Spleen (tissue), 11 donors: ENCODE measurements around the gene RBFOX1. TPM values are rescaled to one million over a fixed set of nuclear protein-coding genes. Genes with fewer than 3 reads are reported as not detected.

Experiments
- DNase-seq: peaks from one replicate; pipeline ENCODE4 v3.0.0-alpha.2; 2020
- H3K27ac ChIP-seq, 8 donors: fragments of 200-600 bp; sonication (generic) in 7 of 8; 1 replicate in 4 of 8; 2 replicates in 4 of 8; pipeline versions ENCODE4 v1.5.0 to v1.8.0; 2016 to 2021; ENCODE audit warnings: inconsistent platforms in 4 of 8, mild to moderate bottlenecking in 4 of 8, moderate library complexity in 1 of 8
- H3K27me3 ChIP-seq, 7 donors: fragments of 200-600 bp; sonication (generic) in 6 of 7; replicated peaks in 1 of 7; 1 replicate in 4 of 7; 2 replicates in 3 of 7; pipeline versions ENCODE4 v1.5.0 to v1.8.0; 2016 to 2021; ENCODE audit warnings: inconsistent platforms in 3 of 7, mild to moderate bottlenecking in 1 of 7
- H3K36me3 ChIP-seq, 6 donors: fragments of 200-600 bp; sonication (generic) in 5 of 6; 1 replicate in 4 of 6; 2 replicates in 2 of 6; pipeline versions ENCODE4 v1.5.0 to v1.8.0; 2016 to 2021; ENCODE audit warnings: inconsistent platforms in 2 of 6
- H3K4me1 ChIP-seq, 6 donors: fragments of 200-600 bp; sonication (generic) in 5 of 6; 1 replicate in 3 of 6; 2 replicates in 3 of 6; pipeline versions ENCODE4 v1.5.0 to v1.8.0; 2016 to 2021; ENCODE audit warnings: inconsistent platforms in 3 of 6
- H3K4me3 ChIP-seq, 8 donors: fragments of 200-600 bp; sonication (generic) in 7 of 8; 1 replicate in 4 of 8; 2 replicates in 4 of 8; pipeline versions ENCODE4 v1.5.0 to v1.8.0; 2016 to 2021; ENCODE audit warnings: inconsistent platforms in 4 of 8, mild to moderate bottlenecking in 4 of 8, moderate library complexity in 2 of 8
- H3K9me3 ChIP-seq, 8 donors: fragments of 200-600 bp; sonication (generic) in 7 of 8; 1 replicate in 4 of 8; 2 replicates in 4 of 8; pipeline versions ENCODE4 v1.5.0 to v1.8.0; 2016 to 2021; ENCODE audit warnings: inconsistent platforms in 4 of 8
- POLR2A ChIP-seq, 3 donors: fragments of 450-650 bp; IDR thresholded peaks; one replicate each; pipeline ENCODE4 v1.5.1; 2017; ENCODE audit warnings: antibody characterized with exemption in 3 of 3, mild to moderate bottlenecking in 1 of 3
- POLR2AphosphoS5 ChIP-seq, 3 donors: sonication (generic); formaldehyde crosslinking; IDR thresholded peaks; one replicate each; pipeline ENCODE4 v1.5.1; 2017; ENCODE audit warnings: antibody characterized with exemption in 3 of 3
- WGBS, 5 donors: extraction: QIAGEN DNeasy Blood & Tissue Kit in 3 of 5; methylation state at CpG; one replicate each; pipeline versions ENCODE4 v1.1.5 to v1.1.7; 2013 to 2018; 5-methylcytosine and 5-hydroxymethylcytosine counted together
- intact Hi-C: fragments of 100-400 bp; cut with DNase I; formaldehyde crosslinking; loops from one replicate; pipeline ENCODE4 v1.15.0; 2023; ENCODE audit warnings: low total_unique reads
- polyA plus RNA-seq, 3 donors: library from polyadenylated mRNA; stranded (reverse); fragments of 200-250 nt; gene quantifications; one replicate each; pipeline ENCODE4 v1.2.1, GENCODE V29; 2013
- total RNA-seq, 7 donors: library from RNA; depleted of rRNA in 3 of 7; stranded (reverse); fragments of >200 nt in 3 of 7; fragmentation: NEBNext Ultra II Directional in 4 of 7; extraction: Animal tissue kit (Norgen Biotek cat#: 25700) in 4 of 7; gene quantifications; one replicate each; pipeline versions ENCODE4 v1.1.0 to v1.2.1, GENCODE V29; 2016 to 2021
- TF ChIP-seq, protein P1 (sequence below), 11 experiments: fragments of 200-600 bp in 7 of 11; fragments of 450-650 bp in 4 of 11; sonication (generic) in 4 of 11; IDR thresholded peaks in 8 of 11; conservative IDR thresholded peaks in 3 of 11; 1 replicate in 7 of 11; 2 replicates in 4 of 11; pipeline versions ENCODE4 v1.4.0 to v1.8.0; 2016 to 2021; ENCODE audit warnings: antibody characterized with exemption in 11 of 11, inconsistent platforms in 4 of 11, mild to moderate bottlenecking in 1 of 11
- donor health status: healthy with polysubstance abuse.
- donor health status: DM: no; HTN: no; CAD: no; lungs with moderate emphysema.
- donor health status: DM: no; HTN: no; CAD: no.
- donor health status: Bipolar disorder and iron deficiency.
- donor health status: healthy.
- donor health status: DM: no; HTN: no; CAD: no.
- donor health status: DM: yes; HTN: yes; CAD: no.

The RBFOX1 gene
- total and polyA plus RNA-seq, 10 donors: 0.07 to 0.13 TPM; not detected in 8

DNA sequence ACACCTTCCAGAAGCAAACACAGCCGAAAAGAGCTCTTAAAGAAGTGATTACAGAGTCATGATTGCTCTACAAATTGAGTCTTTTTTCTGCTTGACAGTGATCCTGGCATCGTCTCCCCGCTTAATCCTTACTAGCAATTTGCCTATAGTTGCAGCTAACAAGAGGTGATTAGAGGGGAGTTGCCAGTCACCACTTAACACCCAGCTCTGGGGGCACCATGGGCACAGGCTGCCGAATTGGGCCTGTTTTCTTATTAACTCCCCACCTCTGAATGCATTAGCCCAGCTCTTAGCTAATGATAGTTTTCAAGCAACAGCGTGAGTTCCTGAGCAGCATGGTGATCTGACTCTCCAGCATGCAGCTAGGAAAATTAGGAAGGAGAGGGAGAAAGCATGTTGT is 93.5 kb downstream of the RBFOX1 start:
- no peaks in the 10 kb centered on the region for H3K27me3 ChIP-seq
- H3K27ac ChIP-seq: no peak overlapping the region
- intact Hi-C loops: no loop called here
- H3K9me3 ChIP-seq: peaks cover 0 to 14% (median 0%) of the 10 kb centered on the region in 8 donors
- no peak for DNase-seq
- TF ChIP-seq POLR2A (IDR thresholded peaks at IDR 0.05) (no peak), POLR2AphosphoS5 (IDR thresholded peaks at IDR 0.05) (no peak)
- TF ChIP-seq, protein P1, sequence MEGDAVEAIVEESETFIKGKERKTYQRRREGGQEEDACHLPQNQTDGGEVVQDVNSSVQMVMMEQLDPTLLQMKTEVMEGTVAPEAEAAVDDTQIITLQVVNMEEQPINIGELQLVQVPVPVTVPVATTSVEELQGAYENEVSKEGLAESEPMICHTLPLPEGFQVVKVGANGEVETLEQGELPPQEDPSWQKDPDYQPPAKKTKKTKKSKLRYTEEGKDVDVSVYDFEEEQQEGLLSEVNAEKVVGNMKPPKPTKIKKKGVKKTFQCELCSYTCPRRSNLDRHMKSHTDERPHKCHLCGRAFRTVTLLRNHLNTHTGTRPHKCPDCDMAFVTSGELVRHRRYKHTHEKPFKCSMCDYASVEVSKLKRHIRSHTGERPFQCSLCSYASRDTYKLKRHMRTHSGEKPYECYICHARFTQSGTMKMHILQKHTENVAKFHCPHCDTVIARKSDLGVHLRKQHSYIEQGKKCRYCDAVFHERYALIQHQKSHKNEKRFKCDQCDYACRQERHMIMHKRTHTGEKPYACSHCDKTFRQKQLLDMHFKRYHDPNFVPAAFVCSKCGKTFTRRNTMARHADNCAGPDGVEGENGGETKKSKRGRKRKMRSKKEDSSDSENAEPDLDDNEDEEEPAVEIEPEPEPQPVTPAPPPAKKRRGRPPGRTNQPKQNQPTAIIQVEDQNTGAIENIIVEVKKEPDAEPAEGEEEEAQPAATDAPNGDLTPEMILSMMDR (IDR thresholded peaks at IDR 0.05 in 8 of 11, conservative IDR thresholded peaks at IDR 0.05 in 3 of 11): no peak
- no peaks in the 10 kb centered on the region for H3K4me1 ChIP-seq
- H3K36me3 ChIP-seq: no peaks in the 10 kb centered on the region
- no peak overlapping the region for H3K4me3 ChIP-seq
- WGBS, 5 donors: 63 to 74% (median 72%) methylated on average over 5 of the region's 5 CpGs

DNA sequence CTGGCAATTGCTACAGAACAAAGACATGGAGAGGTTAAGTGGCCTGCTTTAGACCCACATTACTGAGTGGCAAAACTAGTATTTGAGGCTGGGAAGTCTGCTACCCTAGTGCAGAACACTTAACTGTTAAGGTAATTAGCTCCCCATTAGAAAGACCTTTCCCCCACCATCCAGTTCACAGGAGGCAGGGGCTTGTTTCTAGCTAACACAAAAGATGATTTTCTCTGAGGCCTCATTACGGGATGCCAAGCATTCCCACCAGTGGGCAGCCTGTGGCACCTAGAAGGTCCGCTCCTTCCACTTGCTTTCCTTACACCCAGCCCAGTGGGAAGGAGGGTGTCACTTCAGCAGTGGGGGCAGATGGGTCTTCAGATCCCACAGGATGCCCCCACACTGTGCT is 99.1 kb downstream of the RBFOX1 start:
- no peak overlapping the region for H3K27ac ChIP-seq
- intact Hi-C loops: no loop called here
- no peaks in the 10 kb centered on the region for H3K36me3 ChIP-seq
- TF ChIP-seq, protein P1 (IDR thresholded peaks at IDR 0.05 in 8 of 11, conservative IDR thresholded peaks at IDR 0.05 in 3 of 11): no peak
- no peak for TF ChIP-seq POLR2AphosphoS5 (IDR thresholded peaks at IDR 0.05)
- no peak for TF ChIP-seq POLR2A (IDR thresholded peaks at IDR 0.05)
- DNase-seq: no peak
- no peaks in the 10 kb centered on the region for H3K4me1 ChIP-seq
- H3K27me3 ChIP-seq: no peaks in the 10 kb centered on the region
- 63 to 83% (median 72%) methylated on average over 2 of the region's 2 CpGs for WGBS, 5 donors
- no peak overlapping the region for H3K4me3 ChIP-seq
- peaks cover 0 to 26% (median 2%) of the 10 kb centered on the region in 8 donors for H3K9me3 ChIP-seq

DNA sequence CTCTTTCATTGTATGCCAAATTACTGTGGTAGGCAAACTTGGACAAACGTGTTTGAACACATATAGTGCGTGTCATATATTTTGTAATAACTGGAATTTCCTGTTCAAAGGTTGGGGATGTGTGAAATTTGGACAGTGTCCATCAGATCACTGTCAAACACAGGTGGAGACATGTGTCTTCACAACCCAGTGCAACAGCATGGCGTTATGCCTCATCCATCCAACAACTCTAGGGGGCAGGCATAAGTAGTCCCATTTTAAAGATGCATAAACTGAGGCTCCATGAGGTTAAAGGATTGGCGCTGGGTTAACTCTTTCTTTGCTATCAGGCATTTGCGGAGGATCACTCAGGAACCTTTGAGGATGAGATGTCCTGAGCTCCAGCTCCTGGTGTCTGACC is 103.7 kb downstream of the RBFOX1 start:
- DNase-seq: no peak
- Histone ChIP-seq H3K4me1 (no peaks in the 10 kb centered on the region), H3K4me3 (no peak overlapping the region), H3K27me3 (no peaks in the 10 kb centered on the region), H3K36me3 (no peaks in the 10 kb centered on the region), H3K27ac (no peak overlapping the region), H3K9me3 (peaks cover 0 to 31% (median 0%) of the 10 kb centered on the region in 8 donors)
- TF ChIP-seq POLR2A (IDR thresholded peaks at IDR 0.05): no peak
- TF ChIP-seq, protein P1 (IDR thresholded peaks at IDR 0.05 in 8 of 11, conservative IDR thresholded peaks at IDR 0.05 in 3 of 11): no peak
- TF ChIP-seq POLR2AphosphoS5 (IDR thresholded peaks at IDR 0.05): no peak
- WGBS, 5 donors: 71 to 89% (median 79%) methylated on average over 5 of the region's 5 CpGs
- intact Hi-C loops: no loop called here

DNA sequence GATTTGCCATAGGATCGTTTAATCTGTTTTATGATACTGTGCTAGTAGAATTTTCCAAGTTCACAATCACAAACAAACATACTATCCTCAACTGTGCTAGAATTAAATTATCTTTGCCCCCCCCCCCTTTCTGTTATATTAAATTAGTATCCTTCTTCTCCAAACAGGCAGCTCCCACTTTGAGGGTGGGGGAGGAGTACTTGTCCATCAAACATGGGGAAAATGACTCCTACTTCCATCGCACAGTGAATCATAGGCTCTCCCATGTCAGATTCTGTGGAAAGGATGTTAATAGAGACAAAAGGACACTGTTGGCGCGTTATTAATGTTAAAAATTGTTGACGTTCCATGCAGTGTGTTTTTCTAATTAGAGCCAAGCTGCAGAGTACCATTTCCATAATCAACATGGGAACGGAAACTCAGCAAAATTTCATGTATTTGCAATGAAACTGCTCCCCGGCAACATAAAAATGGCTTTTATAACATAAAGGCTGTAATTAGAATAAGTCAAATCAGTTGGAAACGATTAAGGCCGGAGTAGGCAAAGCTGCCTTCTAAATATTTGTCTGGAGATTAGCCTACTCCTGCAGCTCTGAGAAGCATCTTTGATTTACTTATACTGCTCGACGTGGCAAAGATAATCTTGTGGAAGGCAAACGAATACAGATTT is 104.6 kb downstream of the RBFOX1 start:
- no peaks in the 10 kb centered on the region for H3K36me3 ChIP-seq
- 76 to 85% (median 81%) methylated on average over 12 of the region's 12 CpGs for WGBS, 5 donors

More for the DNA sequence above, 104.6 kb downstream of the RBFOX1 start:
- no peak overlapping the region for H3K4me3 ChIP-seq
- H3K27ac ChIP-seq: no peak overlapping the region
- TF ChIP-seq POLR2A (IDR thresholded peaks at IDR 0.05): no peak
- no peak for TF ChIP-seq POLR2AphosphoS5 (IDR thresholded peaks at IDR 0.05)
- TF ChIP-seq, protein P1 (IDR thresholded peaks at IDR 0.05 in 8 of 11, conservative IDR thresholded peaks at IDR 0.05 in 3 of 11): no peak
- no peak for DNase-seq
- no peaks in the 10 kb centered on the region for H3K4me1 ChIP-seq
- intact Hi-C loops: no loop called here
- H3K27me3 ChIP-seq: no peaks in the 10 kb centered on the region
- peaks cover 0 to 31% (median 0%) of the 10 kb centered on the region in 8 donors for H3K9me3 ChIP-seq
